Neural cell (in vitro differentiated cells): ENCODE data around the gene PEAK3. TPM values are rescaled to one million over a fixed set of nuclear protein-coding genes. Genes with fewer than 3 reads are reported as not detected.

Source experiments
- H2AFZ ChIP-seq: fragments of 200-600, 300-800 bp; sonication (generic), shearing (Covaris generic); 2 replicates; pipeline ENCODE4 v1.6.0; 2014; ENCODE audit warnings: low read depth, mild to moderate bottlenecking, antibody characterized with exemption, low read length, moderate library complexity
- H3F3A ChIP-seq: fragments of 200-600 bp; shearing (Covaris generic); 2 replicates; pipeline ENCODE4 v1.6.1; 2016; ENCODE audit warnings: mild to moderate bottlenecking, moderate library complexity, mixed read lengths, antibody characterized with exemption, low read length; ENCODE audit not compliant: insufficient read depth, poor library complexity, severe bottlenecking
- H3K27ac ChIP-seq: fragments of 200-600, 300-800 bp; sonication (generic), shearing (Covaris generic); 2 replicates; pipeline ENCODE4 v1.5.1; 2014; ENCODE audit warnings: mild to moderate bottlenecking, low read length, moderate library complexity
- H3K27me3 ChIP-seq: fragments of 300-800, 200-600 bp; sonication (generic), shearing (Covaris generic); 2 replicates; pipeline ENCODE4 v1.6.0; 2014; ENCODE audit warnings: mild to moderate bottlenecking, low read depth, low read length, moderate library complexity; ENCODE audit not compliant: insufficient read depth
- H3K36me3 ChIP-seq: fragments of 300-800, 200-600 bp; sonication (generic), shearing (Covaris generic); 2 replicates; pipeline ENCODE4 v1.5.1; 2014; ENCODE audit warnings: mild to moderate bottlenecking, antibody characterized with exemption, low read length, moderate library complexity; ENCODE audit not compliant: insufficient read depth
- H3K4me2 ChIP-seq: fragments of 300-800, 200-600 bp; sonication (generic), shearing (Covaris generic); 2 replicates; pipeline ENCODE4 v1.6.0; 2014; ENCODE audit warnings: mild to moderate bottlenecking, low read length
- H3K4me3 ChIP-seq: fragments of 300-800, 200-600 bp; sonication (generic), shearing (Covaris generic); 2 replicates; pipeline ENCODE4 v1.5.1; 2014; ENCODE audit warnings: mild to moderate bottlenecking, low read length, moderate library complexity
- H3K79me2 ChIP-seq: fragments of 200-600 bp; shearing (Covaris generic); replicated peaks from 2 replicates; pipeline ENCODE4 v1.6.0; 2014; ENCODE audit warnings: mild to moderate bottlenecking, low read length, moderate library complexity; ENCODE audit not compliant: insufficient read depth
- H3K9ac ChIP-seq: fragments of 300-800, 200-600 bp; sonication (generic), shearing (Covaris generic); 2 replicates; pipeline ENCODE4 v1.6.1; 2016; ENCODE audit warnings: mild to moderate bottlenecking, low read length, mixed read lengths
- H3K9me2 ChIP-seq: fragments of 200-600 bp; shearing (Covaris generic); 2 replicates; pipeline ENCODE4 v1.6.1; 2016; ENCODE audit warnings: mild to moderate bottlenecking, low read length, mixed read lengths; ENCODE audit not compliant: insufficient read depth
- H3K9me3 ChIP-seq: fragments of 200-600, 300-800 bp; sonication (generic), shearing (Covaris generic); 2 replicates; pipeline ENCODE4 v1.6.1; 2016; ENCODE audit warnings: mild to moderate bottlenecking, mixed run types, low read length, moderate library complexity, mixed read lengths
- H4K20me1 ChIP-seq: fragments of 200-600 bp; shearing (Covaris generic); 2 replicates; pipeline ENCODE4 v1.6.1; 2016; ENCODE audit warnings: mild to moderate bottlenecking, mixed run types; ENCODE audit not compliant: insufficient read depth
- CTCF ChIP-seq: fragments of 450-650 bp; IDR thresholded peaks from 2 replicates; pipeline ENCODE4 v1.5.1; 2014; ENCODE audit warnings: antibody characterized with exemption, mild to moderate bottlenecking, moderate library complexity; ENCODE audit not compliant: poor library complexity, severe bottlenecking
- EP300 ChIP-seq: fragments of 450-650 bp; conservative IDR thresholded peaks from 2 replicates; pipeline ENCODE4 v1.6.1; 2014; ENCODE audit warnings: antibody characterized with exemption, mild to moderate bottlenecking, moderate library complexity; ENCODE audit not compliant: poor library complexity, severe bottlenecking
- EZH2 ChIP-seq: fragments of 200-600, 300-800 bp; shearing (Covaris generic), sonication (generic); IDR thresholded peaks from 2 replicates; pipeline ENCODE4 v1.6.1; 2014; ENCODE audit warnings: antibody characterized with exemption, low read length, borderline replicate concordance, mild to moderate bottlenecking; ENCODE audit not compliant: insufficient read depth, poor library complexity, severe bottlenecking
- MXI1 ChIP-seq: fragments of 450-650 bp; conservative IDR thresholded peaks from 2 replicates; pipeline ENCODE4 v1.6.1; 2014; ENCODE audit warnings: antibody characterized with exemption, mild to moderate bottlenecking; ENCODE audit not compliant: poor library complexity, severe bottlenecking
- POLR2AphosphoS5 ChIP-seq: IDR thresholded peaks from 2 replicates; pipeline ENCODE4 v1.6.1; 2012
- RAD21 ChIP-seq: fragments of 450-650 bp; conservative IDR thresholded peaks from 2 replicates; pipeline ENCODE4 v1.6.1; 2014; ENCODE audit warnings: antibody characterized with exemption, mild to moderate bottlenecking, moderate library complexity
- REST ChIP-seq: IDR thresholded peaks from 2 replicates; pipeline ENCODE4 v1.6.1; 2012; ENCODE audit warnings: borderline replicate concordance
- SMC3 ChIP-seq: fragments of 450-650 bp; conservative IDR thresholded peaks from 2 replicates; pipeline ENCODE4 v1.6.1; 2014; ENCODE audit warnings: antibody characterized with exemption, mild to moderate bottlenecking, moderate library complexity; ENCODE audit not compliant: poor library complexity
- TAF1 ChIP-seq: IDR thresholded peaks from 2 replicates; pipeline ENCODE4 v1.6.1; 2012; ENCODE audit warnings: low read depth
- polyA plus RNA-seq: library from polyadenylated mRNA; depleted of rRNA; stranded (reverse); fragments of >200 nt; gene quantifications from 2 replicates; pipeline ENCODE4 v1.2.3, GENCODE V29; 2014

Gene PEAK3
- polyA plus RNA-seq, 1 donor from 2014 or later: not detected

GRCh38 chr19:2270157-2270422 lies 11.9 kb downstream of the PEAK3 start:
- H3K4me3 ChIP-seq: peak overlapping the region; percentile 99
- no peaks in the 10 kb centered on the region for H3K9me2 ChIP-seq
- peak overlapping the region; percentile 76 for H2AFZ ChIP-seq
- H4K20me1 ChIP-seq: peaks cover 42% of the 10 kb centered on the region
- H3K9me3 ChIP-seq: no peaks in the 10 kb centered on the region
- no peaks in the 10 kb centered on the region for H3K36me3 ChIP-seq
- peak overlapping the region; percentile 94 for H3K27ac ChIP-seq
- H3K9ac ChIP-seq: peak overlapping the region; percentile 99
- H3K27me3 ChIP-seq: no peaks in the 10 kb centered on the region
- H3K4me2 ChIP-seq: no peak overlapping the region
- no peak for TF ChIP-seq POLR2AphosphoS5
- no peak for TF ChIP-seq TAF1
- TF ChIP-seq SMC3: no peak
- no peak for TF ChIP-seq MXI1
- no peak for TF ChIP-seq REST
- no peak for TF ChIP-seq EP300
- no peak for TF ChIP-seq EZH2
- peaks cover 4% of the 10 kb centered on the region for H3F3A ChIP-seq
- H3K79me2 ChIP-seq: peaks cover 42% of the 10 kb centered on the region

DNA sequence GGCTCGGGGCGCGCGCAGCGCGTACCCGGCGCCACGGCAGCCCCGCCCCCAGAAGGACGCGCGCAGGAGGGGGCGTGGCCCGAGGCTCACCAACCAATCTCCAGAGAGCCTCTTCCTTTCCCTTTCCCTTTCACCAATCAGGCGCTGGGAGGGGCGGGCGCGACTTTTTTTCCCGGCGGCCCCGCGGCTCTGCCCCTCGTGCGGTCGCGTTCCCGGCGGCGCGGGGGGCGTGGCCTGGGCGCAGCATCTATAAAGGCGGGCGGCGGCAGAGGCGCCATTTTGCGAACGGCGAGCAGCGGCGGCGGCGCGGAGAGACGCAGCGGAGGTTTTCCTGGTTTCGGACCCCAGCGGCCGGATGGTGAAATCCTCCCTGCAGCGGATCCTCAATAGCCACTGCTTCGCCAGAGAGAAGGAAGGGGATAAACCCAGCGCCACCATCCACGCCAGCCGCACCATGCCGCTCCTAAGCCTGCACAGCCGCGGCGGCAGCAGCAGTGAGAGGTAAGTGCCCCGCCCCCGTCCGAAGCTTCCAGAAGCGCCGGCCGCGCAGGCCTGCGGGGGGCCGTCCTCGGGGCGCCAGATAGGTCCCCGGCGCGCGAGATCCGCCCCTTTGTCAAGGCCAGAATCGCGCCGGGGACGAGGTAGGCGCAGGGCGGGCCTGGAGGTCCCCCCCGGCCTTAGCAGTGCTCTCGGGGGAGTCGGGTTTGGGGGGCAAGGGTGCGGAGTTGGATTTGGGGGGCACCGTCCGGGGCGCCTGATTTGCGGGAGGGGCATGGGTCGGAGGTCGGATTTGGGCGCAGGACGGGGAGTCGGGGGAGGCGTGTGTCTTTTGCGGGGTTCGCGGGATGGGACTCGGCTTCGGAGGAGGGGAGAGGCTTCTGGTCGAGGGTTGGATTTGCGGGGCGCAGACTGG lies 12.5 kb downstream of the PEAK3 start:
- peaks cover 4% of the 10 kb centered on the region for H3F3A ChIP-seq
- H3K27ac ChIP-seq: peak overlapping the region; percentile 94
- H3K9ac ChIP-seq: peak overlapping the region; percentile 99
- H3K79me2 ChIP-seq: peaks cover 42% of the 10 kb centered on the region
- no peaks in the 10 kb centered on the region for H3K9me2 ChIP-seq
- H3K36me3 ChIP-seq: no peaks in the 10 kb centered on the region
- TF ChIP-seq RAD21 (peak; percentile 42), EZH2 (no peak), TAF1 (peak; percentile 99), CTCF (peak; percentile 57), SMC3 (peak; percentile 50), EP300 (peak; percentile 58), MXI1 (peak; percentile 90), POLR2AphosphoS5 (peak; percentile 100), REST (peak; percentile 96)
- H2AFZ ChIP-seq: peak overlapping the region; percentile 76
- H3K4me2 ChIP-seq: no peak overlapping the region
- H3K9me3 ChIP-seq: no peaks in the 10 kb centered on the region
- H3K27me3 ChIP-seq: no peaks in the 10 kb centered on the region
- peaks cover 42% of the 10 kb centered on the region for H4K20me1 ChIP-seq
- peak overlapping the region; percentile 99 for H3K4me3 ChIP-seq
